ENCODE measurements around the gene FAM135A.

FAM135A gene

DNA sequence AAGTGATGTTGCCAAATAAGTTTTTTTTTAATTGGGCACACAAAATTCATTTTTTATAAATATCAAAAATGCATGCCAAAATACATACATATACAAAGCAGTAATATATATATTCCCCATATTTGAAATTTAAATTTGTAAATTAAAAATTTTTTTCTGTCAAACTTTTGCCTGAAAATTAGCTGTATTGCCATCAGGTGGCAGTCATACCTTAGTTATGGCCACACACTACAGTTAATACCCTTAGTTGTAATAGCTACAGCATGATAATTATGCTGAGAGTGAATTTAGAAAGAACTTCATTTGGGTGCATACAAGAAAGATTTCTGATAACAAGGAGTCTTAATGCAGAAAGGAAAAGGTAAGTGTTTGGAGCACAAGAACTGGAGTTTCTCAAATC, 107.3 kb downstream of the FAM135A start:
- TF ChIP-seq, protein P1, sequence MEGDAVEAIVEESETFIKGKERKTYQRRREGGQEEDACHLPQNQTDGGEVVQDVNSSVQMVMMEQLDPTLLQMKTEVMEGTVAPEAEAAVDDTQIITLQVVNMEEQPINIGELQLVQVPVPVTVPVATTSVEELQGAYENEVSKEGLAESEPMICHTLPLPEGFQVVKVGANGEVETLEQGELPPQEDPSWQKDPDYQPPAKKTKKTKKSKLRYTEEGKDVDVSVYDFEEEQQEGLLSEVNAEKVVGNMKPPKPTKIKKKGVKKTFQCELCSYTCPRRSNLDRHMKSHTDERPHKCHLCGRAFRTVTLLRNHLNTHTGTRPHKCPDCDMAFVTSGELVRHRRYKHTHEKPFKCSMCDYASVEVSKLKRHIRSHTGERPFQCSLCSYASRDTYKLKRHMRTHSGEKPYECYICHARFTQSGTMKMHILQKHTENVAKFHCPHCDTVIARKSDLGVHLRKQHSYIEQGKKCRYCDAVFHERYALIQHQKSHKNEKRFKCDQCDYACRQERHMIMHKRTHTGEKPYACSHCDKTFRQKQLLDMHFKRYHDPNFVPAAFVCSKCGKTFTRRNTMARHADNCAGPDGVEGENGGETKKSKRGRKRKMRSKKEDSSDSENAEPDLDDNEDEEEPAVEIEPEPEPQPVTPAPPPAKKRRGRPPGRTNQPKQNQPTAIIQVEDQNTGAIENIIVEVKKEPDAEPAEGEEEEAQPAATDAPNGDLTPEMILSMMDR (IDR thresholded peaks at IDR 0.05; ENCODE audit: insufficient read depth, low read depth, low read length, missing control alignments), result peak; percentile 34
- DNase-seq (ENCODE audit: low read depth), result peak; percentile 6
- no peak overlapping the region for H3K4me3 ChIP-seq (ENCODE audit: low read length)

DNA sequence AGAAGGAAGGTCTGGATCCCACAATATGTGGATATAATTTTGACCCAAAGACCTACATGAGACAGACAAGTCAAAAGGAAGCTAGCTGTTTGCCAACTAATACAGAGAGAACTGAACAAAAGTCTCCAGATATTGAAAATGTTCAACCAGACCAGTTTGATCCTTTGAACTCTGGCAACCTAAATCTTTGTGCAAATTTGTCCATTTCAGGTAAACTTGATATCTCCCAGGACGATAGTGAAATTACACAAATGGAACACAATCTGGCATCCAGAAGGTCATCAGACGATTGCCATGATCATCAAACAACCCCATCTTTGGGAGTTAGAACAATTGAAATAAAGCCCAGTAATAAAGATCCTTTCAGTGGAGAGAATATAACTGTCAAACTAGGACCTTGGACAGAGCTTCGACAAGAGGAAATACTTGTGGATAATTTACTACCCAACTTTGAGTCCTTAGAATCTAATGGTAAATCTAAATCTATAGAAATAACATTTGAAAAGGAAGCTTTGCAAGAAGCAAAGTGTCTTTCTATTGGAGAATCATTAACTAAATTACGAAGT, 111.5 kb downstream of the FAM135A start:
- TF ChIP-seq, protein P1 (IDR thresholded peaks at IDR 0.05; ENCODE audit: insufficient read depth, low read depth, low read length, missing control alignments), result no peak
- no peak for DNase-seq (ENCODE audit: low read depth)
- H3K4me3 ChIP-seq (ENCODE audit: low read length), result no peak overlapping the region

DNA sequence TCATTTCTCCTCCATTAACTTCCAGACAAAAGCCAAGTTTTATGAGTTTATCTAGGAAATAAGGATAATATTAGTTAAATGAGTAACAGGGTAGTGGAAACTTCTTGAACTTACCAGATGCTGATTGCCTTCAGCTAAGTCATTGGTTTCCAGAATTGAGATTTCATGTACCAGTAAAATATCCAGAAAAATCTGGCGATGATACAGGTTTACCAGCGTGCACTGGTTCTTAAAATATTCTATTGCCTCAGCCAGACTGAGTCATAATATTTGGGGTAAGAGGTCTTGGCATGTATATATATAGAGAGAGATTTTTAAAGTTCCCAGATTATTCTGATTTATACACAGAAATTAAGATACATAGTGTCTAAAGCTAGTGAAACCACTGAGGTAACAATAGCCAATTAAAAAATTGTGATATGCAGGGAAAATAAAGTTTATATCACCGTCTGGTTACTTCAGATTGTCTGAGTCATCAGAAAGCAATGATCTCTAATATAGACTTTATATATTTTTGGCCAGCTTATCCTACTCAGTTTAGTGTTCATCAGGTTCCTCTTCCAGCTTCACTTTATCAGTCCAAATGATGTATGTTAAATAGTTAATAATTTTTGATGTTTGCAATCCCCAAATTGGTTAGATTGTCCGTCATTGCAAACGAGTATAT, 113.9 kb downstream of the FAM135A start:
- H3K4me3 ChIP-seq (ENCODE audit: low read length), result no peak overlapping the region
- TF ChIP-seq, protein P1 (IDR thresholded peaks at IDR 0.05; ENCODE audit: insufficient read depth, low read depth, low read length, missing control alignments), result no peak
- DNase-seq (ENCODE audit: low read depth), result no peak

DNA sequence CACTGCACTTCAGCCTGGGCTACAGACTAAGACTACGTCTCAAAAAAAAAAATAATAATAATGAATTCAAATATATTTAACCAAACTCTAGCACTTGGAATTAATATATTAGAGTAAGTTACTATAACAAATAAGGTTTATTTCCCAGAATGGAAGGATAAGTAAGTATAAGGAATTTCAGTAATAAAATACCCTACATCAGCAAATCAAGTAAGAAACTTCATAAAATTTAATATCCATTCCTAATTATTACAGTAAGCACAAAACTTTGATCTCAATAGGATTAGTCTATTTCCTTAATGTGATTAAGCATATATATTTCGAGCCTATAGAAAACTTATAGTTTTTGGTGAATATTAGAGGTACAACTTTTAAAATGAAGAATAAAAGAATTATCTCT, 116.7 kb downstream of the FAM135A start:
- TF ChIP-seq, protein P1 (IDR thresholded peaks at IDR 0.05; ENCODE audit: insufficient read depth, low read depth, low read length, missing control alignments), result no peak
- H3K4me3 ChIP-seq (ENCODE audit: low read length), result no peak overlapping the region
- no peak for DNase-seq (ENCODE audit: low read depth)

DNA sequence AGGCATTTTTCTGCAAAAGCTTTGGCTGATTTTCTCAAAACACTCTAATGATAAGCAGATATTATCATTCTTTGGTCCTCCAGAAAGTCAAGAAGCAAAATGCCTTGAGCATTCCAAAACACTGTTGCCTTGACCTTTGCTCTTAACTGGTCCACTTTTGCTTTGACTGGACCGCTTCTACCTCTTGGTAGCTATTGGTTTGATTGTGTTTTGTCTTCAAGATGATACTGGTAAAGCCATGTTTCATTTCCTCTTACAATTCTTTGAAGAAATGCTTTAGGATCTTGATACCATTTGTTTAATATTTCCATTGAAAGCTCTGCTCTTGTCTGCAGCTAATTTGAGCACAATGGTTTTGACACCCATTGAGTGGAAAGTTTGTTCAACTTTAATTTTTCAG, 117.8 kb downstream of the FAM135A start:
- no peak overlapping the region for H3K4me3 ChIP-seq (ENCODE audit: low read length)
- TF ChIP-seq, protein P1 (IDR thresholded peaks at IDR 0.05; ENCODE audit: insufficient read depth, low read depth, low read length, missing control alignments), result no peak
- DNase-seq (ENCODE audit: low read depth), result no peak

DNA sequence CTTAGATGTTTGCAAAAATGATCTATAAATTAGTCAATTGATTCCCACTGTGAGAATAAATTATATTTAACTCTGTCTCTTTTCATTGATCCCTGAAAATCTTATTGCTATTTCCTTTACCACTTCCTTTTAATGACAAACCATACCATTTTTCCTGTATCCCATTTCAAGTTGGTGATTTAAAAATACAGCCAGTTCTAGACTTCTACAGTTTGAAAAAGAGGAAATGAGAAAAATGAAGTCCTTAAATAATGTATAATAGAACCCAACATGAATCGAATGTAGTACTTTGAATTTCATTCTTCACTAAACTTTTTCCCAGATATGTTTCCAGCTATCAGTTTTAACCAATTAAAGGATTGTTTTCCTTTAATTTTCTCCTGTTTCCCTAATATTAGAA, 124.0 kb downstream of the FAM135A start:
- TF ChIP-seq, protein P1 (IDR thresholded peaks at IDR 0.05; ENCODE audit: insufficient read depth, low read depth, low read length, missing control alignments), result no peak
- H3K4me3 ChIP-seq (ENCODE audit: low read length), result no peak overlapping the region
- no peak for DNase-seq (ENCODE audit: low read depth)

DNA sequence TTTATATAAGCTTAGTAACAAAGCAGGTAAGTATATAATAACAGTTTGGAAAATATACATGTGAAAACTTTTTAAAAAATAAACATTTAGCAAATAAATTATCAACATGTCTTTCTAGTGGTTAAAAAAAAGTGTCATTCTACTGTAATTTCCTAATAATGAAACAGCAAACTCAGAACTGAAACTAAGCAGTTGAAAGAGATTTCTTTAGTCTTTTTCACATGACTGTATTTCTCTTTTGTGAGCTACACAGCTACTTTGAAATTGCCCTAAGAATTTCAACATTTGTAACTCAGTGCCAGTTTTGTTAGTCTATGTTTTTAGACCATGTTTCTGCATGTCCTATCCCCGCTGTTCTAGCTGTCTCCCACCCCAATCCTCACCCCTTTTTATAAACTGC, 125.1 kb downstream of the FAM135A start:
- DNase-seq (ENCODE audit: low read depth), result no peak

More for the DNA sequence above, 125.1 kb downstream of the FAM135A start:
- TF ChIP-seq, protein P1 (IDR thresholded peaks at IDR 0.05; ENCODE audit: insufficient read depth, low read depth, low read length, missing control alignments), result no peak
- H3K4me3 ChIP-seq (ENCODE audit: low read length), result no peak overlapping the region

All from epithelial cell of esophagus (primary cell).